Uterus (tissue), 2 donors: ENCODE data around the gene LSR.

Experiments
- CTCF ChIP-seq, 4 experiments: fragments of 200-600 bp in 2 of 4; fragments of 450-650 bp in 2 of 4; sonication (generic) in 2 of 4; IDR thresholded peaks; one replicate each; pipeline ENCODE4 v1.5.1; 2016 to 2019; ENCODE audit warnings: antibody characterized with exemption in 4 of 4, mild to moderate bottlenecking in 2 of 4, moderate library complexity in 1 of 4
- POLR2A ChIP-seq, 2 donors: fragments of 450-650 bp; IDR thresholded peaks; one replicate each; pipeline ENCODE4 v1.6.1; 2016; ENCODE audit warnings: antibody characterized with exemption in 2 of 2, mild to moderate bottlenecking in 1 of 2, moderate library complexity in 1 of 2

DNA sequence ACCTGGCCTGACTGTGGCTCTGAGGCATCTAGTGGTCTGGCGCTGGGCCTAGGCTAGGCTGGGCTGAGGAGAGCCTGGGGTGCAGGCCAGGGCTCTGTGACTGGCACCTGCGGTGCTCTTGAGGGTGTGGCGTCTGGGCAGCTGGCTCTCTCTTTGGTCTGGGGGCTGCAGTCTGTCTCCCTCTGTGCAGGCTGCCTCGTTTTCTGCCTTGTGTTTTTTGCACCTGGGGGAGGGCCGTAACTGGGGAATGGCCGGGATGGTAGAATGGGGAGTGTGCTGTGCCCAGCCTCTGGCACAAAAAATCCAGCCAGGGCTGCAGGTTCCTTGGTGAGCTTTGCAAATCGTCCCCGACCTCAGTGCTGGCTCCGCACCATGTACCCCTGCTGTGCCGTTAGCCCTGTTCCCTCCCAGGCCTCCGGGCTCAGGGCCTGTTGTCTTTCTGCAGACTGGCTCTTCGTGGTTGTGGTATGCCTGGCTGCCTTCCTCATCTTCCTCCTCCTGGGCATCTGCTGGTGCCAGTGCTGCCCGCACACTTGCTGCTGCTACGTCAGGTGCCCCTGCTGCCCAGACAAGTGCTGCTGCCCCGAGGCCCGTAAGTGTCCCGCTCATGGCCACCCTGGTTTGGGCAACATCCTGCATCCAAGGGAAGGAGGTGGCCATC lies 13.4 kb downstream of the LSR start:
- TF ChIP-seq CTCF (IDR thresholded peaks at IDR 0.05): no peak
- TF ChIP-seq POLR2A (IDR thresholded peaks at IDR 0.05): no peak
